Sigmoid colon (tissue), 4 donors: ENCODE results near the gene EXO1.

Source experiments
- POLR2A ChIP-seq, 2 donors: fragments of 450-650 bp; IDR thresholded peaks; one replicate each; pipeline ENCODE4 v1.6.1; 2016; ENCODE audit warnings: antibody characterized with exemption in 2 of 2, mild to moderate bottlenecking in 2 of 2, moderate library complexity in 2 of 2
- POLR2AphosphoS5 ChIP-seq, 4 donors: sonication (generic); formaldehyde crosslinking; IDR thresholded peaks; one replicate each; pipeline ENCODE4 v1.6.1; 2017; ENCODE audit warnings: antibody characterized with exemption in 4 of 4

- no peak for TF ChIP-seq POLR2AphosphoS5 (IDR thresholded peaks at IDR 0.05)
- no peak for TF ChIP-seq POLR2A (IDR thresholded peaks at IDR 0.05)
These were observed 69.5 kb downstream of the EXO1 start for GRCh38 chr1:241917487-241917886.
